Stomach smooth muscle (tissue), 2 donors: ENCODE results near the gene ABCC10.
"Not testable (repeated sequence)": the region's sequence is repeated elsewhere in the genome, so short reads cannot be mapped to it uniquely, and the experiment has no call there.

Source experiments
- H3K27ac ChIP-seq: one replicate; pipeline ENCODE4 v1.7.0; 2013; ENCODE audit warnings: mild to moderate bottlenecking, low read length, inconsistent platforms
- H3K27me3 ChIP-seq, 2 donors: one replicate each; pipeline ENCODE4 v1.7.0; 2013; ENCODE audit warnings: low read length in 2 of 2; ENCODE audit not compliant: insufficient read depth in 2 of 2, control insufficient read depth in 1 of 2
- H3K36me3 ChIP-seq, 2 donors: one replicate each; pipeline ENCODE4 v1.7.0; 2013; ENCODE audit warnings: low read length in 2 of 2; ENCODE audit not compliant: control insufficient read depth in 2 of 2, insufficient read depth in 2 of 2
- H3K4me1 ChIP-seq: one replicate; pipeline ENCODE4 v1.7.0; 2013; ENCODE audit warnings: low read length; ENCODE audit not compliant: control insufficient read depth, insufficient read depth
- H3K4me3 ChIP-seq, 2 donors: one replicate each; pipeline ENCODE4 v1.7.0; 2013; ENCODE audit warnings: low read length in 2 of 2
- H3K9ac ChIP-seq, 2 donors: one replicate each; pipeline ENCODE4 v1.7.0; 2013; ENCODE audit warnings: low read length in 2 of 2, mild to moderate bottlenecking in 1 of 2
- H3K9me3 ChIP-seq, 2 donors: one replicate each; pipeline ENCODE4 v1.7.0; 2013; ENCODE audit warnings: low read length in 2 of 2; ENCODE audit not compliant: control insufficient read depth in 2 of 2
- donor health status: healthy.
- donor health status: Pancreatic carcinoma.

The ABCC10 gene

DNA sequence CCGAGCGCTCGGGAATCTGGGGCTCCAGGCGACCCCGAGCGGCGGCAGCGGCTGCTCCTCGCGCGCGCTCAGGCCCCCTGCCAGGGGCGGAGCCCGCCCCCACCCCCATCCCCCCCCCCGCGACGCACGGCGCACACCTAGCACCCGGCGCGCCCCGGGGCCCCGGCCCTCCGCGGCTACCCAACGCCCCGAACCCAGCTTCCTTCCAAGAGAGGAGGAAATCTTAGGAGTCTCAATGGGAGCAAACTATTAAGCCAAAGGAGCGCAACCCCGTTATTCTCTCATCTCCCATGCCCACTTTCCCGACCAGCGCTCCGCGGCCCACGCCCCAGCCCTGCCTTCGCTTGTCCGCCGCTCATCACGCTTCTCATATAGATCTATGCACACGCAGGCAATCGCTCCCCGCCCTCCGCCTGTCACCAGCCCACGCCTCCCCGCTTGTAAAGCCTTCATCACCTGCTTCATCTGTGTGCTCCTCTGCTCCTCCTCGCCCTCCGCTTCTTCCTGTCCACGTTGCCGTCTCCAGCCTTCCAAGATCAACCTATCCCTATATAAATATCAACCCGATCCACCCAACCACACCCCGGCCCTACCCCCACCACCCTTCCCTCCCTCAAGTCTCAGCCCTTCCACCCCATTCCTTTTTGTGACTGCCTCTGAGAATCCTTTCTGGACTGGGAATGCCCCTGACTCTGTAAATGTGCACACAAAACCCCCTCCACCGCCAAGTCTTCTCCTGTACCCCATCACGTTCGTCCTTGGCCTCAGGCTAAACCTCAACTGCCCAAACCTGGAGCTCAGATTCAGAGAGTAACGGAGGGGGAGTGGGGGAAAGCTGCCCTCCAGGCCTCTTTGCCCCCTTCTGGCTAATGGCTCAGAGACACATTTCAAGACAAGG is 28.4 kb downstream of the ABCC10 start, which contains the start of gene DLK2:
Gene DLK2, minus strand, starts transcription at position 18 of the 898 bp plus-strand sequence. CDS start 723 bp downstream, outside the sequence.
- Histone ChIP-seq H3K9ac (peak within 1 kb of the TSS in 1 of 2 donors; percentile 48), H3K36me3 (peaks cover 7 to 14% of the 10 kb centered on the region in 2 donors), H3K27ac (no peak within 1 kb of the TSS), H3K4me1 (peaks cover 13% of the 10 kb centered on the region), H3K9me3 (peaks cover 0 to 3% of the 10 kb centered on the region in 2 donors), H3K27me3 (peaks cover 13 to 19% of the 10 kb centered on the region in 2 donors), H3K4me3 (peak within 1 kb of the TSS; percentile 53 to 70)

GRCh38 chr6:43457643-43458042 is 30.3 kb downstream of the ABCC10 start:
- Histone ChIP-seq H3K4me1 (peaks cover 13% of the 10 kb centered on the region), H3K9ac (no peak overlapping the region), H3K27me3 (peaks cover 15 to 26% of the 10 kb centered on the region in 2 donors), H3K4me3 (no peak overlapping the region), H3K9me3 (peaks cover 0 to 3% of the 10 kb centered on the region in 2 donors), H3K27ac (no peak overlapping the region), H3K36me3 (peaks cover 0 to 4% of the 10 kb centered on the region in 2 donors)

DNA sequence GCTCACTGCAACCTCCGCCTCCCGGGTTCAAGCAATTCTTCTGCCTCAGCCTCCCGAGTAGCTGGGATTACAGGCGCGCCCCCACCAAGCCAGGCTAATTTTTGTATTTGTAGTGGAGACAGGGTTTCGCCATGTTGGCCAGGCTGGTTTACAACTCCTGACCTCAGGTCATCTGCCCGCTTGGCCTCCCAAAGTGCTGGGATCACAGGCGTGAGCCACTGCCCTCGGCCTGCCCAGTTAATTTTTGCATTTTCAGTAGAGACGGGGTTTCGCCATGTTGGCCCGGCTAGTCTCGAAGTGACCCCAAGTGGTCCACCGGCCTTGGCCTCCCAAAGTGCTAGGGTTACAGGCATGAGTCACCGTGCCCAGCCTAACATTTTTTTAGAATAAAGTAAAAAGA is 30.8 kb downstream of the ABCC10 start:
- not testable (repeated sequence) for H3K9ac ChIP-seq, H3K9me3 ChIP-seq, H3K4me3 ChIP-seq, H3K27ac ChIP-seq, H3K36me3 ChIP-seq
- Histone ChIP-seq H3K27me3 (peaks cover 18 to 26% of the 10 kb centered on the region in 2 donors), H3K4me1 (peaks cover 13% of the 10 kb centered on the region)

- peaks cover 20 to 29% of the 10 kb centered on the region in 2 donors for H3K27me3 ChIP-seq
- H3K27ac ChIP-seq, result no peak overlapping the region
- peaks cover 0 to 3% of the 10 kb centered on the region in 2 donors for H3K9me3 ChIP-seq
- H3K4me3 ChIP-seq, result no peak overlapping the region
- no peaks in the 10 kb centered on the region for H3K36me3 ChIP-seq
- peaks cover 9% of the 10 kb centered on the region for H3K4me1 ChIP-seq
- H3K9ac ChIP-seq, result no peak overlapping the region
These were observed 32.2 kb downstream of the ABCC10 start for GRCh38 chr6:43459535-43459934.

DNA sequence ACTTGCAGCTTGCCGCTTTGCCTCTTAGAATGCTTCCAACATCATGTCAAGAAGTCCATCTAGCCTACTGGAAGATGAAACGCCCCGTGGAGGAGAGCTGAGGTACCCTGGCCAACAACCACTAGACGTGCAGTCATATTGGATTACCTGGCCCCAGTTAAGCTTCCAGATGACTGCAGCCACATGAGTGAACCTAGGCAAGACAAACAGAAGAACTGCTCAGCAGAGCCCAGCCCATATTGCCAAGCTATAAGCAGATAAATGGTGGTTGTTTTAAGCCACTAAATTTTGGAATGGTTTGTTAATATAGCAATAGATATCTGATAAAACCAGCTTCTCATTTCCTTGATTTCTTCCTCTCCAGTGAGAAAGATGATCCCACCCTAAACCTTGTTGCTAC is 32.7 kb downstream of the ABCC10 start:
- Histone ChIP-seq H3K27ac (no peak overlapping the region), H3K27me3 (peaks cover 20 to 29% of the 10 kb centered on the region in 2 donors), H3K9me3 (peaks cover 0 to 3% of the 10 kb centered on the region in 2 donors), H3K4me3 (no peak overlapping the region), H3K36me3 (no peaks in the 10 kb centered on the region), H3K9ac (no peak overlapping the region), H3K4me1 (peaks cover 4% of the 10 kb centered on the region)

- peaks cover 12 to 16% of the 10 kb centered on the region in 2 donors for H3K27me3 ChIP-seq
These were observed 34.6 kb downstream of the ABCC10 start for GRCh38 chr6:43461936-43462335.

GRCh38 chr6:43464337-43464736 is 37.0 kb downstream of the ABCC10 start:
- no peak overlapping the region for H3K9ac ChIP-seq
- H3K27me3 ChIP-seq, result peaks cover 9 to 13% of the 10 kb centered on the region in 2 donors
- peaks cover 0 to 3% of the 10 kb centered on the region in 2 donors for H3K9me3 ChIP-seq

More at GRCh38 chr6:43461936-43462335, 34.6 kb downstream of the ABCC10 start:
- Histone ChIP-seq H3K4me3 (no peak overlapping the region), H3K9ac (no peak overlapping the region), H3K9me3 (peaks cover 0 to 3% of the 10 kb centered on the region in 2 donors), H3K4me1 (no peaks in the 10 kb centered on the region), H3K27ac (no peak overlapping the region), H3K36me3 (no peaks in the 10 kb centered on the region)

GRCh38 chr6:43465948-43466347 is 38.6 kb downstream of the ABCC10 start:
- Histone ChIP-seq H3K9ac (no peak overlapping the region), H3K4me1 (no peaks in the 10 kb centered on the region), H3K27me3 (peaks cover 9 to 12% of the 10 kb centered on the region in 2 donors), H3K9me3 (no peaks in the 10 kb centered on the region), H3K36me3 (no peaks in the 10 kb centered on the region), H3K27ac (no peak overlapping the region), H3K4me3 (no peak overlapping the region)

More at GRCh38 chr6:43464337-43464736, 37.0 kb downstream of the ABCC10 start:
- no peak overlapping the region for H3K4me3 ChIP-seq
- H3K4me1 ChIP-seq, result no peaks in the 10 kb centered on the region
- H3K36me3 ChIP-seq, result no peaks in the 10 kb centered on the region
- H3K27ac ChIP-seq, result no peak overlapping the region

- H3K4me3 ChIP-seq, H3K9me3 ChIP-seq, H3K9ac ChIP-seq, H3K27ac ChIP-seq, H3K36me3 ChIP-seq, H3K4me1 ChIP-seq: not testable (repeated sequence)
- peaks cover 4 to 12% of the 10 kb centered on the region in 2 donors for H3K27me3 ChIP-seq
These were observed 39.9 kb downstream of the ABCC10 start for GRCh38 chr6:43467265-43467664.

DNA sequence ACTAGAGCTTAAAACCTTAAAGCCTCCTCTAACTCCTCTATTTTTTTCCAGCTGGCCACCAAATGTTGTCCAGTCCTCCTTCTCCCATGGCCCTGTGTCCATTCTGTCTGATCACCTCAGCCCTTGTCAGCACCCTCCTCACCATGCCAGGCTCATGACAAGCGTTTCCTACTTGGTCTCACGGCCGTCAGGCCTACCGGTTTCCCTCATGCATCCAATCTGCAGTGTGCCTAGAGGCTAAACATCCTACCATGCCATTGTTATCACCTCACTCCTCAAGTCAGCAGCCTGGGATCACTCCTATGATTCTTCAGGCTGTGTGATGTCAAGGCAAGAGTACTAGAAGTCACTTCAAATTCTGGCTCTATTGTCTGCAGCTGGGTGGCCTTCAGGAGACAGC is 40.4 kb downstream of the ABCC10 start:
- H3K27me3 ChIP-seq, result peaks cover 3 to 9% of the 10 kb centered on the region in 2 donors
- no peak overlapping the region for H3K9ac ChIP-seq
- no peak overlapping the region for H3K4me3 ChIP-seq
- H3K4me1 ChIP-seq, result no peaks in the 10 kb centered on the region
- no peak overlapping the region for H3K27ac ChIP-seq
- H3K36me3 ChIP-seq, result no peaks in the 10 kb centered on the region
- H3K9me3 ChIP-seq, result no peaks in the 10 kb centered on the region

DNA sequence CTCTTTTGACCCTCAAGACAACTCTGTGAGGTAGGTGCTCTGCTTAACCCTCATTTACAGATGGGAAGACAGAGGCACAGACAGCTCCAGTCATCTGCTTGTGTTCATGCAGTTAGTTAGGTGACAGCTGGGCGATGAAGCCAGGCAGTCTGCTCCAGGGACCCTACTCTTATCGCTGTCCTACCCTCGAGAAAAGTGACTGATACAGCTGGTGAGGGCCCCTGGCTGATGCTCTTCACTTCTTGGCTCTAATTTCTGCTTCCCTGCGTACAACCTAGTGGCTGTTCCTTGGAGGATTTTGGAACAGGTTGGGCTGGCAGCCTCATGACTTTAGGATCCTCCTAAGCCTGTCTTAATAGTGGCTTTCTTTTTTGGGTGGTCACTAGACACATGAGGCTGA is 40.9 kb downstream of the ABCC10 start:
- Histone ChIP-seq H3K4me3 (no peak overlapping the region), H3K27ac (no peak overlapping the region), H3K4me1 (no peaks in the 10 kb centered on the region), H3K27me3 (peaks cover 3 to 7% of the 10 kb centered on the region in 2 donors), H3K36me3 (no peaks in the 10 kb centered on the region), H3K9ac (no peak overlapping the region), H3K9me3 (no peaks in the 10 kb centered on the region)
